HL-60 (cell line): ENCODE measurements around the gene DAGLB.
"Not testable (repeated sequence)": the region's sequence is repeated elsewhere in the genome, so short reads cannot be mapped to it uniquely, and the experiment has no call there.

Experiments
- DNase-seq, 2 experiments: peaks; one replicate each; pipeline ENCODE4 v3.0.0-alpha.2; 2010 to 2020; ENCODE audit warnings: low read depth in 1 of 2, low spot score in 1 of 2
- H3K27ac ChIP-seq: fragments of 250-450 bp; sonication (Bioruptor Pico); replicated peaks from 2 replicates; pipeline ENCODE4 v1.5.1; 2020; ENCODE audit warnings: mild to moderate bottlenecking, moderate library complexity
- H3K27me3 ChIP-seq: fragments of 250-450 bp; sonication (Bioruptor Pico); 2 replicates; pipeline ENCODE4 v1.5.1; 2021; ENCODE audit warnings: mild to moderate bottlenecking, moderate library complexity; ENCODE audit not compliant: insufficient read depth, poor library complexity, severe bottlenecking
- H3K4me3 ChIP-seq: replicated peaks from 2 replicates; pipeline ENCODE4 v1.5.1; 2011; ENCODE audit warnings: mild to moderate bottlenecking, control low read depth, low read length; ENCODE audit not compliant: insufficient read depth
- CTCF ChIP-seq: IDR thresholded peaks from one replicate; pipeline ENCODE4 v1.5.1; 2011; ENCODE audit warnings: low read length, control low read depth, inconsistent platforms; ENCODE audit not compliant: insufficient read depth
- GABPA ChIP-seq: IDR thresholded peaks from 2 replicates; pipeline ENCODE4 v1.6.1; 2012; ENCODE audit warnings: low read depth
- POLR2AphosphoS5 ChIP-seq: IDR thresholded peaks from 2 replicates; pipeline ENCODE4 v1.6.1; 2012; ENCODE audit warnings: low read depth
- REST ChIP-seq: IDR thresholded peaks from 2 replicates; pipeline ENCODE4 v1.6.1; 2012; ENCODE audit warnings: low read depth; ENCODE audit not compliant: insufficient replicate concordance
- SPI1 ChIP-seq: IDR thresholded peaks from 2 replicates; pipeline ENCODE4 v1.6.1; 2012; ENCODE audit warnings: low read depth, mild to moderate bottlenecking, borderline replicate concordance

DAGLB gene

GRCh38 chr7:6382817-6383216 is 64.9 kb downstream of the DAGLB start:
- Histone ChIP-seq H3K27ac (peak overlapping the region; percentile 26), H3K27me3 (no peaks in the 10 kb centered on the region), H3K4me3 (no peak overlapping the region)
- TF ChIP-seq REST (no peak), SPI1 (no peak), CTCF (no peak), GABPA (no peak), POLR2AphosphoS5 (no peak)
- no peak for DNase-seq

- not testable (repeated sequence) for H3K4me3 ChIP-seq, H3K27me3 ChIP-seq, DNase-seq
- peak overlapping the region; percentile 26 for H3K27ac ChIP-seq
Observed at GRCh38 chr7:6381846-6382245, 65.9 kb downstream of the DAGLB start.

GRCh38 chr7:6380310-6381095 is 67.3 kb downstream of the DAGLB start:
- Histone ChIP-seq H3K27ac (no peak overlapping the region), H3K27me3 (no peaks in the 10 kb centered on the region), H3K4me3 (no peak overlapping the region)
- no peak for TF ChIP-seq CTCF
- TF ChIP-seq POLR2AphosphoS5: no peak
- TF ChIP-seq SPI1: no peak
- no peak for TF ChIP-seq REST
- no peak for TF ChIP-seq GABPA
- DNase-seq: no peak

- H3K27ac ChIP-seq: no peak overlapping the region
- DNase-seq: no peak
Observed at GRCh38 chr7:6379886-6380285, 67.9 kb downstream of the DAGLB start.

More at GRCh38 chr7:6379886-6380285, 67.9 kb downstream of the DAGLB start:
- TF ChIP-seq CTCF (no peak), GABPA (no peak), POLR2AphosphoS5 (no peak), REST (no peak), SPI1 (no peak)
- H3K4me3 ChIP-seq: no peak overlapping the region
- H3K27me3 ChIP-seq: no peaks in the 10 kb centered on the region
